Measurements from ENCODE around the gene ZNF823.

ZNF823 gene

GRCh38 chr19:11763611-11764010 lies 24.9 kb upstream of the ZNF823 start:
- Histone ChIP-seq H3K4me3 (replicated peaks; ENCODE audit: insufficient read depth, low read length) (no peak overlapping the region), H3K27me3 (ENCODE audit: insufficient read depth, poor library complexity, severe bottlenecking) (no peaks in the 10 kb centered on the region), H3K27ac (replicated peaks) (no peak overlapping the region)
- DNase-seq (ENCODE audit: low read depth in 1 of 2, low spot score in 1 of 2) = no peak
- TF ChIP-seq GABPA (IDR thresholded peaks at IDR 0.05; ENCODE audit: low read depth) (no peak), REST (IDR thresholded peaks at IDR 0.05; ENCODE audit: insufficient replicate concordance, low read depth) (no peak), SPI1 (IDR thresholded peaks at IDR 0.05; ENCODE audit: borderline replicate concordance, low read depth) (no peak), POLR2AphosphoS5 (IDR thresholded peaks at IDR 0.05; ENCODE audit: low read depth) (no peak)
- TF ChIP-seq, protein P1, sequence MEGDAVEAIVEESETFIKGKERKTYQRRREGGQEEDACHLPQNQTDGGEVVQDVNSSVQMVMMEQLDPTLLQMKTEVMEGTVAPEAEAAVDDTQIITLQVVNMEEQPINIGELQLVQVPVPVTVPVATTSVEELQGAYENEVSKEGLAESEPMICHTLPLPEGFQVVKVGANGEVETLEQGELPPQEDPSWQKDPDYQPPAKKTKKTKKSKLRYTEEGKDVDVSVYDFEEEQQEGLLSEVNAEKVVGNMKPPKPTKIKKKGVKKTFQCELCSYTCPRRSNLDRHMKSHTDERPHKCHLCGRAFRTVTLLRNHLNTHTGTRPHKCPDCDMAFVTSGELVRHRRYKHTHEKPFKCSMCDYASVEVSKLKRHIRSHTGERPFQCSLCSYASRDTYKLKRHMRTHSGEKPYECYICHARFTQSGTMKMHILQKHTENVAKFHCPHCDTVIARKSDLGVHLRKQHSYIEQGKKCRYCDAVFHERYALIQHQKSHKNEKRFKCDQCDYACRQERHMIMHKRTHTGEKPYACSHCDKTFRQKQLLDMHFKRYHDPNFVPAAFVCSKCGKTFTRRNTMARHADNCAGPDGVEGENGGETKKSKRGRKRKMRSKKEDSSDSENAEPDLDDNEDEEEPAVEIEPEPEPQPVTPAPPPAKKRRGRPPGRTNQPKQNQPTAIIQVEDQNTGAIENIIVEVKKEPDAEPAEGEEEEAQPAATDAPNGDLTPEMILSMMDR (IDR thresholded peaks at IDR 0.05; ENCODE audit: insufficient read depth, low read length) = no peak

GRCh38 chr19:11763117-11763516 lies 24.4 kb upstream of the ZNF823 start:
- TF ChIP-seq POLR2AphosphoS5 (IDR thresholded peaks at IDR 0.05; ENCODE audit: low read depth) (no peak), SPI1 (IDR thresholded peaks at IDR 0.05; ENCODE audit: borderline replicate concordance, low read depth) (no peak)
- no peaks in the 10 kb centered on the region for H3K27me3 ChIP-seq (ENCODE audit: insufficient read depth, poor library complexity, severe bottlenecking)
- no peak overlapping the region for H3K27ac ChIP-seq (replicated peaks)
- no peak overlapping the region for H3K4me3 ChIP-seq (replicated peaks; ENCODE audit: insufficient read depth, low read length)
- no peak for DNase-seq (ENCODE audit: low read depth in 1 of 2, low spot score in 1 of 2)

- no peaks in the 10 kb centered on the region for H3K27me3 ChIP-seq (ENCODE audit: insufficient read depth, poor library complexity, severe bottlenecking)
- TF ChIP-seq GABPA (IDR thresholded peaks at IDR 0.05; ENCODE audit: low read depth) (no peak), SPI1 (IDR thresholded peaks at IDR 0.05; ENCODE audit: borderline replicate concordance, low read depth) (no peak)
- TF ChIP-seq, protein P1 (IDR thresholded peaks at IDR 0.05; ENCODE audit: insufficient read depth, low read length) = no peak
- H3K27ac ChIP-seq (replicated peaks) = no peak overlapping the region
- DNase-seq (ENCODE audit: low read depth in 1 of 2, low spot score in 1 of 2) = no peak
- H3K4me3 ChIP-seq (replicated peaks; ENCODE audit: insufficient read depth, low read length) = no peak overlapping the region
These were observed 21.1 kb upstream of the ZNF823 start for GRCh38 chr19:11759805-11760204.

- Histone ChIP-seq H3K27me3 (ENCODE audit: insufficient read depth, poor library complexity, severe bottlenecking) (no peaks in the 10 kb centered on the region), H3K4me3 (replicated peaks; ENCODE audit: insufficient read depth, low read length) (no peak overlapping the region), H3K27ac (replicated peaks) (no peak overlapping the region)
- TF ChIP-seq POLR2AphosphoS5 (IDR thresholded peaks at IDR 0.05; ENCODE audit: low read depth) (no peak), SPI1 (IDR thresholded peaks at IDR 0.05; ENCODE audit: borderline replicate concordance, low read depth) (no peak), GABPA (IDR thresholded peaks at IDR 0.05; ENCODE audit: low read depth) (no peak), REST (IDR thresholded peaks at IDR 0.05; ENCODE audit: insufficient replicate concordance, low read depth) (no peak)
- TF ChIP-seq, protein P1 (IDR thresholded peaks at IDR 0.05; ENCODE audit: insufficient read depth, low read length) = no peak
- DNase-seq (ENCODE audit: low read depth in 1 of 2, low spot score in 1 of 2) = no peak
These were observed 18.2 kb upstream of the ZNF823 start for GRCh38 chr19:11756965-11757364.

Measured in HL-60 (cell line).